ENCODE data around the gene PHACTR3.
"Not testable (repeated sequence)": the region's sequence is repeated elsewhere in the genome, so short reads cannot be mapped to it uniquely, and the experiment has no call there.

Gene PHACTR3

GRCh38 chr20:59603781-59604541, at the start of gene PHACTR3:
TSS of gene PHACTR3 (plus strand) at chr20:59604540. CDS start at chr20:59605015, 475 bp downstream.
- DNase-seq, result no peak

- not testable (repeated sequence) for DNase-seq
Observed at GRCh38 chr20:59557733-59558529, 46.4 kb upstream of the PHACTR3 start.

DNA sequence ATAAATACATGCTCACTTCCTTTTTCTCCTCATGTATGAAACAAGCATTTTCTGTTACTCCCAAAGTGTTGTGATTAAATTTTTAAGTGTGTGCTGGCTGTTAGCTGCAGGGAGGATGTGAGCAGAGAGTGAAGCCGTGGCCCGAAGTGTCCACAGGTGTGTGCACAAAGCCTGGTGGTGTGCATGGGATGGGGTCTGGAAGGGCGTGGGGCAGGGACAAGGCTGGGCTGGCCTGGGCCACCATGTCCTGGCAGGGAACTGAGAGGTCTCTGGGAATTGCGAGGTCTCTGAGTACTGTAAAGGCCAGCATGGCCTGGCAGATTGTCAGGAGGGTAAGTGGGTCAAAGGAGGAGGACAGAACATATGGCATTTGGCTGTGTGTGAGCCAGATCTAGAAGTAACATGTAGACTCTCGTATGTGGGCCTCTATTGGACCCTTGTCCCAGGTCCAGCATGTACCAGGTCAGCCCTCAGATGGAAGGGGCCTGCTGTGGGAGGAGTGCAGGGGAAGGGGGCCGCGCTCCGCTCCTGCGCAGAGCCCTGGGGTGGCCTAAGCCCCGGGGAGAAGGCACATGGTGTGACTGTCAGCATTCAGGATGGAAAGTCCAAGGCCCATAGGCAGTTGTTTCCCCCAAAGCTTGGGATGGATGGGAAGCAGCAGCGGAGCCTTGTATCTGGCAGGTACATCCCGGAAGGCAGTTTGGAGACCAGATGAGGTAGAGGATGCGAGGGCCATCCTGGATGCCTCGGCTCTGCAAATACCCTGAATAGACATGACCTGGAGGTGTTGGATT, 45.1 kb upstream of the PHACTR3 start:
- no peak for DNase-seq

DNA sequence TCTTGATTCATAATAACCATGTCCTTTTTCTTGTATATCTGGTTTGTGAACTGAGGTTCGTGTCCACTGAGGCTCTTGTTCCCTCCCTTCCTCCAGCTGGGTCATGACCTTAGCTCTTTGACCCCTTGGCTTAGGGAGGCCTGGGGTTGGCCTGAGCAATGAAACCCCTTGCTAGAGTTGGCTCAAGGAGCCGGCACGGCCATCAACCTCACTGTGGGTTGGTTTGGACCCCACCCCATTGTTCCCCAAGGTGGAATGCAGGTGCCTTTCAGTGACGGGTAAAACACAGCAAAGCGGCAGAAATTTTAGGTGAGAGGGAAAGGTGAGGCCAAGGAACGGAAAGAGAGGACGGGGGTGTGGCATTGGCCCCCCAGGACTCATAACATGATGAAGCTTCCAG, 44.5 kb upstream of the PHACTR3 start:
- DNase-seq, result no peak

DNA sequence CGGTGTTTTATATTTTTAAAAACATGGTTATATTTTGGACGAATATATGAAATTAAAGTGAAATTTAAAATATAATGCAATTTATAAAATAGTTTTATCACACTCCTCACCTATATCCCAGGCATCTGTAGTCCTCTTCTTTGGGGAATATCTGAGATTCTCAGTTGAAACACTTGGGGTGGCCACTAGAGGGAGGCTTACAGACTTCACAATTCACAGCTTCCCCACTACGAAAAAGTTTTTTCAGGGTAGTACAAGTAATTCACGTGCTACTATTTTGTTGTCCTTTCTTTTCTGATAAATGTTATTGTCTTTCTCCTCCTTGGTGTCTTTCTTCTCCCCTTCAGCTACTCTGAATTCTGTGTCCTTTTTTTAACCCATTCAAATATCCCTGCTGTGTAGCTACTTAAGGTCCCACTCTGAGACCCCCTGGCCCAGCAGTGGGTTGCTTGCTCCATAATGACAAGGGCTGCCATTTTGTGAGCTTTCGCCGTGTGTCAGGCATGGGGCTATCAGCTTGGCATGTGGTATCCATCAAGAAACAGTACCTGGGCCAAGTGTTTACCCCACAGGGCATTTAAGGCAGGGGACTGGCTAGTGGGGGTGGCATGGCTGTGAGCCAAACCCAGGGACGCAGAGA, 43.6 kb upstream of the PHACTR3 start:
- DNase-seq, result peak; percentile 14

GRCh38 chr20:59561228-59561605, 43.1 kb upstream of the PHACTR3 start:
- DNase-seq, result no peak

- no peak for DNase-seq
Observed at GRCh38 chr20:59561614-59562277, 42.6 kb upstream of the PHACTR3 start.

DNA sequence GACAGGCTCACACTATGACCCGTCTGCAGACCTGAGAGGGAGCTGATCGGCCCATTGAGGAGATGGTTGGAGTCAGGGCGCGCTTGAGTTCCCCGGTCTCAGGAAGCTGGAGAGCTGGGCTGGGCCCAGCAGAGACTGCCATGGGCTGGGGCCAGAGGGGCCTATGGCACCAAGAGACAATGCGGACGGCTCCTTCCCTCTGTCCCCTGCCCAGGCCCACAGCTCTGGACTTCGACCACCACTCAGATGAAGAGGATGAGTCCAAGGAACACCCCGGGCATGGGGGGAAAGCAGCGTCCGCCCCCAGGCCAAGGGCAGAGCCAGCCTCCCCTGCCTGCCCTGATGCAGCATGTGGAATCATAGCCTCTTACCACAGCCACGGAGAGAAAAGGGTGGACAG, 40.2 kb upstream of the PHACTR3 start:
- DNase-seq, result no peak

DNA sequence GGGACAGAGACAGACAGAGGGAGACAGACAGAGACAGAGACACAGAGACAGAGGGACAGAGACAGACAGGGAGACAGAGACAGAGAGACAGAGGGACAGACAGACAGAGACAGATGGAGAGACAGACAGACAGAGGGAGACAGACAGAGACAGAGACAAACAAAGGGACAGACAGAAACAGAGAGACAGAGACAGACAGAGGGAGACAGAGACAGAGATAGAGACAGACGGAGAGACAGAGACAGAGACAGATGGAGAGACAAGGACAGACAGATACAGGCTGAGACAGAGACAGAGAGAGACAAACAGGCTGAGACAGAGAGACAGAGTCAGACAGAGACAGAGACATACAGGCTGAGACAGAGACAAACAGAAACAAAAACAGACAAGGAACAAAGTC, 39.4 kb upstream of the PHACTR3 start:
- no peak for DNase-seq

DNA sequence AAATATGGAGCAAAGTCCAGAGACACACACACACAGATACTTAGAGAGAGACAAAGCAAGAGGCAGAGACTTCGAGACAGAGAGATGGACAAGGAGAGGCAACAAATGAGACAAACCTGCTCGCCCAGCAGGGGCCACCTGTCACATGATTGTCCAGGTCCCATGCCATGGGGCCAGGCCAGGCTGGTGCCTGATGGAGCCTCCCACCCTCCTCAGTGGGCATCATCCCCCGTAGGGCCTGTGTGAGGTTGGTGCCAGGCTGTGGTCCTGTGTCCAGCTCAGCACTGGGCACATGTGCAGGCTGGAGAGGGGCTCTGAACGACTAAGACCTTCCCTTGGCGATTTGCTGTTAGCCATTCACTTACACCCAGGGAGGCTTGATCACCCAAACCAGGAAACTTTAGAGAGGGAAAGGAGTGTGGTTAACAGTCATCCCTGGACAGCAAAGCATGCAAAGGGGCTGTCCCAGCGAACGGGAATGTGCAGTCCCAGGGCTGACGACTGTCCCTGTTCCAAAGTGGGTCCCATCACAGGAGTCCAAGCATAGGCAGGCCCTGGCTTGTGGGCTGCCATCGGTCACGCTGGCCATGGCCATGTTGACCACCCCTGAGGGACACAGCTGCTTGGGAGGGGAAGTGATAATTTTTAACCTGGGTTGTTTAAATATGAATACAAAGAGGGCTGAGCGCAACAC, 38.4 kb upstream of the PHACTR3 start:
- no peak for DNase-seq

- DNase-seq, result no peak
Observed at GRCh38 chr20:59566631-59567524, 37.5 kb upstream of the PHACTR3 start.

DNA sequence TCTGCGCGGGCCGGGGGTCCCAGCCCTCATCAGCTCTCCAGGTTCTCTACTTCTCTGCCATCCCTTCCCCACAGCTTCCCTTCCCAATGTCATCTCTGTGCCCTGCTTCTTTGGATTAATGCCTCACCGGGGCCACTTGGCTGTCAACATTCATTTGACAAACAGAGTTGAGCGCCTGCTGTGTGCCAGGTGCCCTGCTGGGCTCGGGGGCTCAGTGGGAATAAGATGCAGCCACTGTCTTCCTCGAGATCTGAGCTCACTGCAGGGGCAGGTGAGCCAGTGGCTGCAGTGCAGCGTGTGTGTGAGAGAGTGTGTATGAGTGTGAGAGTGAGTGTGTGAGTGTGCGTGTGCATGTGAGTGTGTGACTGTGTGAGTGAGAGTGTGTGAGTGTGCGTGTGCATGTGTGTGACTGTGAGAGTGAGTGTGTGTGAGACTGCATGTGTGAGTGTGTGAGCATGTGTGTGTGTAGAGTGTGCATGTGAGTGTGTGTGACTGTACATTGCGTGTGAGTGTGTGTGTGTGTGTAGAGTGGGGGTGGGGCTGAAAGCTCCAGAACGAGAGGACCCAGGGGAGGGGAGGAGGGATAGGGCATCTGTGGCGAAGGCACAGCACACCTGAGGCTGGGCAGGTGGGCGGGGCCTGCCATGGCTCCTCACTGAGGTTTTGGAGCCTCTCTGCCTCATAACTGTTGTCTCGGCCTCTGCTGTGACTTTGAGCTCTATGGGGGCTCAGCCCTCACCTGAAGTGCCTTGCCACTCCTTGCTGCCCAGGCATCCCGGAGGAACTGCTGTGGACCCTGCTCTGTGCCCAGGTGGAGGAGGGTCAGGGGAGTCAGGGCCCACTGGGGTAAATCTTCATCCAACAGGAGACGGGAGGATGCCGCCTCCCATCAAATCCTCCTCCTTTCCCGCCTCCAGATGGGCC, 36.5 kb upstream of the PHACTR3 start:
- DNase-seq, result no peak

GRCh38 chr20:59568509-59569024, 35.8 kb upstream of the PHACTR3 start:
- no peak for DNase-seq

DNA sequence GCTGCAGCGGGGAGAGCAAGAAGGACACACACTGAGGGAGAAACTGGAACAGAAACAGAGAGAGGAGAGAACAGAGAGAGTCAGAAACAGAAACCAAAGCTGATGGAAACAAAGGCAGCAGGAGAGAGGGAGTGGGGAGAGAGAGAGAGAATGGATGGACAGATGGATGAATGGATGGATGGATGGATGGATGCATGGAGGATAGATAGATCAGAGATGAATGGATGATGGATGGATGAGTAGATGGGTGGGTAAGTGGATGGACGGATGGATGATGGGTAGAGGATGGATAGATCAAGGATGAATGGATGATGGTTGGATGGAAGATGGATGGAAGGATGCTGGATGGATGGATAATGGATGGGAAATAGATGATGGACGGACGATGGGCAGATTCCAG, 35.0 kb upstream of the PHACTR3 start:
- DNase-seq, result no peak

DNA sequence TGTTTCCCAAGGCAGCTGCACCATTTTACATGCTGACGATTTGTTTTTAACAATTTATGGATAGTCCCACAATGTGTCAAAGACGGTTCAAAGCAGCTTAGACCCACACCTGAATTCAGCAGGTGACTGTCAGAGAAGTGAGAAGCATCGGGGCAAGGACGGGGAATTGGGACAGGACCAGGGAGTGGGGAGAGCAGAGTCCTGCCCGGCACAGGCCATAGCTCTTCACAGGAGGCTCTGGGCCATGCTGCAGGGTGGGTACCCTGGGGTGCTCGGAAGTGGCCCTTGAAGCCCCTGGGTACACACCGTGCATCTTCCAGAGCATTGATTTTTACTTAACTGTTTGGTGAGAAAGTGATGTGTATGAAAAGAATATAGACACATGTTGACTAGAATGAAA, 33.2 kb upstream of the PHACTR3 start:
- no peak for DNase-seq

DNA sequence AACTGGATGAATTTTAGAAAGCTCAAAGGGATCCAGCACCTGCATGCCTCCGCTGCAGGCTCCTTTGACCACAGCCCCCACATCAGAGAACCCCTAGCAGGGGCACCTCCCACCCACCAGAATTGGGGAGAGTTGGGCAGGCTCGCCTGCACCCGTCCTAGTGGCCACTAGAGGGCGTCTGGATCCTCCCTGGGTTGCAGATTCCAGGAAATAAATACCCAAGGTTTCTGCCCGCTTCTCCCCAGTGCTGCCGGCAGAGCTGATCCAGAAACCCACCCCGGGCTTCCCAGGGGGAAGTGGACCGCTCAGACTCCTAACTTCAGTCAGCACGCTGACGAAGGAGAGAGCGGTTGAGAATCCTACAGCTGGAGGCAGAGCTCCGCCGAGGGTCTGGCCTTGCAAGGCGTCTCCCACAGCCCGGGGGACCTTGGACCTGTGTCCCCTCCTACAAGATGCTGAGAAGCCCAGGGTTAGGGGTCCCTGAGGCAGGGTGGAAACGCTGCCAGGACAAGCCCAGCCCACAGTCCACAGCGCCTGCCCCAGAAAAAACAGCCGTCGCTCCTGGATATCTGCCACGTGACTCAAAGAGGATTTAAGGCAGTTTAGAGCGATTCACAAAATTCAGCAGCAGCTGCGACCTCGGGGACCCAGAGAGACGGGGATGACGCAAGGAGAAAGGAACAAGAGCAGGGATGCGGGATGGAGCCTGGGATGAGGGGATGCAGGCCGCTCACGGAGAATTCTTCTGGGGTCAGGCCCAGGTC, 32.6 kb upstream of the PHACTR3 start:
- peak; percentile 76 for DNase-seq

DNA sequence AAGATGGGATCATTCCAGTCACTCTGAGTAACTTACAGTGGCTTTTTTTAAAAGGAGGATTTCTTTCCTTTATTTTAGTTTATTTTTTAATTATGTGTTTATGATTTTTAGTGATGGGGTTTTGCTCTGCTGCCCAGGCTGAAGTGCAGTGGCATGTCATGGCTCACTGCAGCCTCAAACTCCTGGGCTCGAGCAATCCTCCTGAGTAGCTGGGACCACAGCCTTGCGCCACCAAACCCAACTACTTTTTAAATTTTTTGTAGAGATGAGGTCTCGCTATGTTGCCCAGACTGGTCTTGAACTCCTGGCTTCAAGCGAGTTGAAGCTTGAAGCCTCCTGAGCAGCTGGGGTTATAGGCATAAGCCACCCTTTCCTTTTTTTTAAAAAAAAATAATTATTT, 31.8 kb upstream of the PHACTR3 start:
- DNase-seq, result no peak

DNA sequence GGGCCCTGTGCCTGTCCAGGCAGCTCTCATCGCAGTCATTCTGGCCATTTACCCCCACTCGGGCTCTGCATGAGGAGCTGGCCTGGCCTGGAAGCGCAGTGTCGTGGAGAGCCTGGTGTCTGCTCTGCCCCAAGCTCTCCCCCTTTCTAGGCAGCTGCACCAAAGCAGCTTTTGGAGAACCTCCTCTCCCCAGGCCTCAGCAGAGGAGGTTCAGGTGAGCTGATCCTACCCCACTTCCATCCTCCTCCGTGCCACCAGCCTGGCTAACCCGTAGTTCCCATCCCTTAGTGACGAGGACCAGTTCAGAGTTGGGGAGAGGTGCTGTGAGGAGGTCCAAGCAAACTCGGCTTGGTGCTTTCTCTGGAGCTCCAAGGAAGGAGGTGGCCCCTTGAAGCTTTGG, 30.5 kb upstream of the PHACTR3 start:
- DNase-seq, result no peak

DNA sequence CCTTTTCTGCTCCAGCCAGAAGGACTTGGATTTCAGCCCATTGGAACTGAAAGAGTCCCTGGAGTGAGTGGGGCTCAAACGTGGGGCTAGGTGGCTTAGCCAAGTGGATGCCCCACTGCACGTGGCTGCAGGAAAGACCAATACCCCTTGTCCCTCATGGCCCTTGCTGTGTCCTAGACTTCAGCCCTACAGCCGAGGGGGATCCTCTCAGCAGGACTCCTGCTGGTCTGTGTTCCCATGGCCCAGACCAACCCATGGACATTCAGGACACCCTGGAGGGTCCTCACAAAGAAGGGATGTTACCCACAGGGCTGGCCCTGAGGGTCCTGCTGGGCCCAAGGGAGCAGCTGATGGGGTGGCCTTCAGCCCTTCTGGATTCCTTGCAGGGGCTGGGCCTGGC, 30.0 kb upstream of the PHACTR3 start:
- DNase-seq, result no peak

Measured in fibroblast of skin of right biceps (primary cell).